WERI-Rb-1 (cell line): ENCODE measurements around the gene MAP1LC3B2.

Experiments
- DNase-seq: peaks from one replicate; pipeline ENCODE4 v3.0.0-alpha.2; 2020
- H3K27ac ChIP-seq: fragments of 250-450 bp; sonication (Bioruptor Pico); 2 replicates; pipeline ENCODE4 v1.5.1; 2020; ENCODE audit warnings: mild to moderate bottlenecking, moderate library complexity
- H3K27me3 ChIP-seq: fragments of 250-450 bp; sonication (Bioruptor Pico); 2 replicates; pipeline ENCODE4 v1.5.1; 2021; ENCODE audit warnings: mild to moderate bottlenecking, low read depth, moderate library complexity; ENCODE audit not compliant: insufficient read depth, severe bottlenecking
- H3K36me3 ChIP-seq: fragments of 250-450 bp; sonication (Bioruptor Pico); 2 replicates; pipeline ENCODE4 v1.5.1; 2020; ENCODE audit warnings: mild to moderate bottlenecking, moderate library complexity
- H3K4me3 ChIP-seq: 2 replicates; pipeline ENCODE4 v1.5.1; 2011; ENCODE audit warnings: low read depth, mild to moderate bottlenecking, control low read depth, low read length
- H3K9me3 ChIP-seq: fragments of 250-450 bp; sonication (Bioruptor Pico); 2 replicates; pipeline ENCODE4 v1.5.1; 2021; ENCODE audit warnings: mild to moderate bottlenecking, moderate library complexity; ENCODE audit not compliant: severe bottlenecking
- CTCF ChIP-seq: IDR thresholded peaks from 2 replicates; pipeline ENCODE4 v1.5.1; 2011; ENCODE audit warnings: low read depth, mild to moderate bottlenecking, control low read depth, inconsistent platforms, low read length

Gene MAP1LC3B2

GRCh38 chr12:116600959-116601918 is 42.1 kb downstream of the MAP1LC3B2 start:
- Histone ChIP-seq H3K27me3 (no peaks in the 10 kb centered on the region), H3K9me3 (no peaks in the 10 kb centered on the region), H3K4me3 (no peak overlapping the region), H3K27ac (no peak overlapping the region), H3K36me3 (no peaks in the 10 kb centered on the region)
- no peak for DNase-seq
- TF ChIP-seq CTCF, result no peak

GRCh38 chr12:116601933-116602810 is 43.0 kb downstream of the MAP1LC3B2 start:
- Histone ChIP-seq H3K36me3 (no peaks in the 10 kb centered on the region), H3K9me3 (no peaks in the 10 kb centered on the region), H3K27me3 (no peaks in the 10 kb centered on the region), H3K27ac (no peak overlapping the region), H3K4me3 (no peak overlapping the region)
- no peak for TF ChIP-seq CTCF
- DNase-seq, result no peak

- H3K27me3 ChIP-seq, result no peaks in the 10 kb centered on the region
Observed at GRCh38 chr12:116603546-116604177, 44.5 kb downstream of the MAP1LC3B2 start.

GRCh38 chr12:116604178-116604895 is 45.2 kb downstream of the MAP1LC3B2 start:
- Histone ChIP-seq H3K36me3 (no peaks in the 10 kb centered on the region), H3K9me3 (no peaks in the 10 kb centered on the region), H3K27ac (no peak overlapping the region), H3K4me3 (no peak overlapping the region), H3K27me3 (no peaks in the 10 kb centered on the region)
- DNase-seq, result no peak
- TF ChIP-seq CTCF, result no peak

More at GRCh38 chr12:116603546-116604177, 44.5 kb downstream of the MAP1LC3B2 start:
- no peak for TF ChIP-seq CTCF
- no peak for DNase-seq
- Histone ChIP-seq H3K9me3 (no peaks in the 10 kb centered on the region), H3K27ac (no peak overlapping the region), H3K36me3 (no peaks in the 10 kb centered on the region), H3K4me3 (no peak overlapping the region)

- no peaks in the 10 kb centered on the region for H3K9me3 ChIP-seq
- DNase-seq, result no peak
- H3K27ac ChIP-seq, result no peak overlapping the region
- no peaks in the 10 kb centered on the region for H3K27me3 ChIP-seq
- no peaks in the 10 kb centered on the region for H3K36me3 ChIP-seq
- no peak overlapping the region for H3K4me3 ChIP-seq
- TF ChIP-seq CTCF, result no peak
Observed at GRCh38 chr12:116604951-116605641, 45.9 kb downstream of the MAP1LC3B2 start.
